Activated CD8-positive, alpha-beta T cell treated with anti-CD3 and anti-CD28 coated beads for 36 hours (primary cell): ENCODE measurements around the gene FANCB. TPM values are rescaled to one million over a fixed set of nuclear protein-coding genes. Genes with fewer than 3 reads are reported as not detected.

Experiments used
- ATAC-seq: fragments of 200-7000 bp; cut with Tn5 transposase; one replicate; pipeline ENCODE4 v1.10.0; 2021; ENCODE audit warnings: mild to moderate bottlenecking, moderate library complexity
- CTCF ChIA-PET: fragments of 350-600 bp; sonication (Branson Sonifier 250); formaldehyde crosslinking; loops from one replicate; lab custom pipeline; 2021; ENCODE audit warnings: antibody characterized with exemption; lab: Charles Lee
- POLR2A ChIA-PET: fragments of 350-600 bp; sonication (Branson Sonifier 250); formaldehyde crosslinking; loops from one replicate; lab custom pipeline; 2021; ENCODE audit warnings: antibody characterized with exemption; lab: Charles Lee
- DNase-seq: peaks from one replicate; pipeline ENCODE4 v3.0.0-alpha.2; 2020
- H3K27ac Mint-ChIP-seq: one replicate; pipeline ENCODE4 v1.8.0; 2021; ENCODE audit warnings: mild to moderate bottlenecking, mixed read lengths
- H3K27me3 Mint-ChIP-seq: one replicate; pipeline ENCODE4 v1.8.0; 2021; ENCODE audit warnings: mixed read lengths
- H3K36me3 Mint-ChIP-seq: one replicate; pipeline ENCODE4 v1.8.0; 2021; ENCODE audit warnings: low read depth, mixed read lengths
- H3K4me1 Mint-ChIP-seq: one replicate; pipeline ENCODE4 v1.8.0; 2021; ENCODE audit warnings: low read depth, mixed read lengths
- H3K4me3 Mint-ChIP-seq: one replicate; pipeline ENCODE4 v1.8.0; 2021; ENCODE audit warnings: mild to moderate bottlenecking, moderate library complexity, mixed read lengths
- H3K9me3 Mint-ChIP-seq: one replicate; pipeline ENCODE4 v1.8.0; 2021; ENCODE audit warnings: mixed read lengths
- CTCF ChIP-seq: fragments of 200-600 bp; IDR thresholded peaks from one replicate; pipeline ENCODE4 v1.8.0; 2022; ENCODE audit warnings: antibody characterized with exemption, mild to moderate bottlenecking
- intact Hi-C: fragments of 100-400 bp; cut with micrococcal nuclease; formaldehyde crosslinking; loops from one replicate; pipeline ENCODE4 v1.10.0; 2022
- total RNA-seq, 2 experiments: library from RNA; stranded (reverse); gene quantifications; one replicate each; pipeline ENCODE4 v1.2.3, GENCODE V29; 2021

FANCB gene
- total RNA-seq, result 10 to 100 TPM; 12.5 to 15.1 TPM

GRCh38 chrX:14872851-14873675 is at the start of gene FANCB, which contains the start of gene MOSPD2:
TSS of gene FANCB (minus strand) at chrX:14873069. CDS start at chrX:14865510, 7,559 bp downstream.
TSS of gene MOSPD2 (plus strand) at chrX:14873421. CDS start at chrX:14873529, 108 bp downstream.
- Mint-ChIP-seq H3K9me3 (no peaks in the 10 kb centered on the region), H3K27ac (peak within 1 kb of the TSS; percentile 85), H3K4me1 (peaks cover 16% of the 10 kb centered on the region), H3K36me3 (peaks cover 13% of the 10 kb centered on the region), H3K27me3 (no peaks in the 10 kb centered on the region), H3K4me3 (peak within 1 kb of the TSS; percentile 82)
- ATAC-seq (peak; percentile 95), DNase-seq (peak; percentile 95)
- ChIA-PET POLR2A (interaction anchor here (0.7 kb wide), 1 partner anchor 25 kb away, joined by 3 read pairs; no protein-coding TSS in a partner anchor), CTCF (no interaction called here)
- intact Hi-C loops, result no loop called here
- TF ChIP-seq CTCF, result no peak

GRCh38 chrX:14922437-14922836 is 49.6 kb upstream of the FANCB start:
- no peak for DNase-seq
- no peaks in the 10 kb centered on the region for H3K4me1 Mint-ChIP-seq
- ChIA-PET CTCF (interaction anchor here (1.1 kb wide), 1 partner anchor 220 kb away, joined by 3 read pairs; no protein-coding TSS in a partner anchor), POLR2A (no interaction called here)
- H3K36me3 Mint-ChIP-seq, result peaks cover 5% of the 10 kb centered on the region
- TF ChIP-seq CTCF, result no peak
- no peak overlapping the region for H3K4me3 Mint-ChIP-seq
- no peaks in the 10 kb centered on the region for H3K9me3 Mint-ChIP-seq
- ATAC-seq, result peak; percentile 30
- H3K27ac Mint-ChIP-seq, result no peak overlapping the region
- no peaks in the 10 kb centered on the region for H3K27me3 Mint-ChIP-seq
- intact Hi-C loops, result no loop called here

GRCh38 chrX:14920196-14920595 is 47.3 kb upstream of the FANCB start:
- no peaks in the 10 kb centered on the region for H3K4me1 Mint-ChIP-seq
- ChIA-PET POLR2A (no interaction called here), CTCF (no interaction called here)
- ATAC-seq (no peak), DNase-seq (no peak)
- no peak overlapping the region for H3K27ac Mint-ChIP-seq
- TF ChIP-seq CTCF, result no peak
- no peak overlapping the region for H3K4me3 Mint-ChIP-seq
- H3K27me3 Mint-ChIP-seq, result no peaks in the 10 kb centered on the region
- H3K36me3 Mint-ChIP-seq, result peaks cover 5% of the 10 kb centered on the region
- intact Hi-C loops, result no loop called here
- no peaks in the 10 kb centered on the region for H3K9me3 Mint-ChIP-seq

DNA sequence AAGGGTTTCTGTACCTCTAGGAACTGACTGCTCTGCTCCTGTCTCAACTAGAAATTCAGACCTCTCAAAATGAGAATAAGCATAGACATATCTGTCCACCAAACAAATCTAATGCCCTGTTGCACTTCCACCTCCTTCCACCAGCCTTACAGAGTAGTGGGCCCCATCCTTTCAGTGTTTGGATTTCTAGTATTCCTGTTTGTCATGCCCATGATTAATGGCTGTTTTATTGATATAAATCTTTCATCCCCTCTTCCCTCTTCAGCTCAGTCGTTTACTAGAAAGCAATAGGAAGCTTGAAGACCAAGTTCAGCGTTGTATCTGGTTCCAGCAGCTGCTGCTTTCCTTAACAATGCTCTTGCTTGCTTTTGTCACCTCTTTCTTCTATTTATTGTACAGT is 46.5 kb upstream of the FANCB start:
- ChIA-PET CTCF (no interaction called here), POLR2A (interaction anchor here (0.5 kb wide), 1 partner anchor 38 kb away, joined by 3 read pairs; no protein-coding TSS in a partner anchor)
- Mint-ChIP-seq H3K4me1 (no peaks in the 10 kb centered on the region), H3K27ac (no peak overlapping the region), H3K27me3 (no peaks in the 10 kb centered on the region), H3K36me3 (peaks cover 5% of the 10 kb centered on the region), H3K9me3 (no peaks in the 10 kb centered on the region), H3K4me3 (no peak overlapping the region)
- TF ChIP-seq CTCF, result no peak
- ATAC-seq (no peak), DNase-seq (no peak)
- intact Hi-C loops, result no loop called here

DNA sequence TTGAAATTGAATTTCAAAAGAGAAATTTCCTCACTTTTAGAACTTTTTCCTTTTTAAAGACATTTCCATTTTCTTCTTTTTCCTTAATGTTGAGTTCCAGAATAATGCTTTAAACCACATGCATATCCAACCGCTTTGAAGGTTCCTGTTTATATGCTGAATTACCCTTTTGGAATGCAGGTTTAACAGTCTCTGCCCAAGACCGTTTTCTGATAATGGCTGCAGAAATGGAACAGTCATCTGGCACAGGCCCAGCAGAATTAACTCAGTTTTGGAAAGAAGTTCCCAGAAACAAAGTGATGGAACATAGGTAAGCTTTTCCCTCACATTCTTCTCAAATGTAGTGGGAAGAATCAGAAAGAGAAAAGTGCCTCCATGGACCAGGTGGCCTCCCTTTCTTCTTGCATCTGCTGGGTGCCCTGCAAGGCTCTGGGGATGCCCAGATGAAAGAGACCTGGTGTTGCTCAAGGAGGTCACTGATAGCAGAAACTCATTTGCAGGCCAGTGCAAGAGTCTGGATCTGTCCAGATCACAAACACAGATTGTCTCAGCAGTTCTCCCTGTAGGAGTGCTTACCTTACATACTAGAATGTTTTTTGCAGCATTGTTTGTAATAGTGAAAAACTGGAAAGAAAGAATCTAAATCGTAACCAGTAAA is 43.3 kb upstream of the FANCB start:
- no peak overlapping the region for H3K4me3 Mint-ChIP-seq
- no peak overlapping the region for H3K27ac Mint-ChIP-seq
- TF ChIP-seq CTCF, result no peak
- peaks cover 9% of the 10 kb centered on the region for H3K36me3 Mint-ChIP-seq
- DNase-seq, result no peak
- no peaks in the 10 kb centered on the region for H3K9me3 Mint-ChIP-seq
- ChIA-PET POLR2A (no interaction called here), CTCF (no interaction called here)
- intact Hi-C loops, result no loop called here
- H3K27me3 Mint-ChIP-seq, result no peaks in the 10 kb centered on the region
- no peak for ATAC-seq
- no peaks in the 10 kb centered on the region for H3K4me1 Mint-ChIP-seq
